Sciatic nerve (tissue), 2 donors: Measurements from ENCODE around the gene ARPIN. TPM values are rescaled to one million over a fixed set of nuclear protein-coding genes. Genes with fewer than 3 reads are reported as not detected.

Experiments
- ATAC-seq: fragments of 200-7000 bp; cut with Tn5 transposase; one replicate; pipeline ENCODE4 v1.9.1; 2020; ENCODE audit warnings: mild to moderate bottlenecking, moderate library complexity
- DNase-seq: peaks from one replicate; pipeline ENCODE4 v3.0.0-alpha.2; 2020; ENCODE audit warnings: low spot score
- intact Hi-C: fragments of 100-400 bp; cut with DNase I; formaldehyde crosslinking; loops from one replicate; pipeline ENCODE4 v1.14.2; 2022
- total RNA-seq: library from RNA; stranded (reverse); fragmentation: NEBNext Ultra II Directional; extraction: Animal tissue kit (Norgen Biotek cat#: 25700); gene quantifications from one replicate; pipeline ENCODE4 v1.2.1, GENCODE V29; 2021
- donor health status: DM: no; HTN: no; CAD: no.
- donor health status: DM: no; HTN: no; CAD: no.

The ARPIN gene
- total RNA-seq, 1 donor from 2014 or later: 30.1 TPM

- DNase-seq: peak; percentile 70
- ATAC-seq: peak; percentile 83
- intact Hi-C loops: no loop called here
Measured at GRCh38 chr15:89912145-89912673, 543 bp downstream of the ARPIN start.

- no peak for DNase-seq
- ATAC-seq: peak; percentile 43
- intact Hi-C loops: no loop called here
Measured at GRCh38 chr15:89910891-89911626, 1.7 kb downstream of the ARPIN start.

GRCh38 chr15:89909611-89910010, 3.1 kb downstream of the ARPIN start:
- ATAC-seq (no peak), DNase-seq (no peak)
- intact Hi-C loops: loop anchor here (5.0 kb wide), 1 partner anchor 163 kb away; no protein-coding TSS in a partner anchor

GRCh38 chr15:89908226-89908625, 4.5 kb downstream of the ARPIN start:
- no peak for ATAC-seq
- intact Hi-C loops: loop anchor here (5.0 kb wide), 1 partner anchor 164 kb away; no protein-coding TSS in a partner anchor

GRCh38 chr15:89907289-89907688, 5.5 kb downstream of the ARPIN start:
- ATAC-seq (no peak), DNase-seq (no peak)
- intact Hi-C loops: loop anchor here (5.0 kb wide), 1 partner anchor 165 kb away; no protein-coding TSS in a partner anchor

More at GRCh38 chr15:89908226-89908625, 4.5 kb downstream of the ARPIN start:
- no peak for DNase-seq

GRCh38 chr15:89905846-89906378, 6.8 kb downstream of the ARPIN start:
- intact Hi-C loops: loop anchor here (5.0 kb wide), 1 partner anchor 166 kb away; no protein-coding TSS in a partner anchor
- ATAC-seq (no peak), DNase-seq (no peak)

GRCh38 chr15:89904519-89904918, 8.2 kb downstream of the ARPIN start:
- intact Hi-C loops: no loop called here
- DNase-seq (no peak), ATAC-seq (no peak)

GRCh38 chr15:89903858-89904130, 9.0 kb downstream of the ARPIN start:
- intact Hi-C loops: no loop called here

GRCh38 chr15:89903015-89903857, 9.5 kb downstream of the ARPIN start:
- DNase-seq (no peak), ATAC-seq (no peak)
- intact Hi-C loops: no loop called here

More at GRCh38 chr15:89903858-89904130, 9.0 kb downstream of the ARPIN start:
- ATAC-seq: no peak
- DNase-seq: no peak

GRCh38 chr15:89900849-89901248, 11.9 kb downstream of the ARPIN start:
- DNase-seq (no peak), ATAC-seq (no peak)
- intact Hi-C loops: no loop called here

GRCh38 chr15:89899951-89900567, 12.7 kb downstream of the ARPIN start:
- no peak for ATAC-seq
- intact Hi-C loops: no loop called here
- no peak for DNase-seq

- intact Hi-C loops: no loop called here
- DNase-seq (no peak), ATAC-seq (peak; percentile 53)
Measured at GRCh38 chr15:89899295-89899945, 13.3 kb downstream of the ARPIN start.

- DNase-seq (no peak), ATAC-seq (no peak)
- intact Hi-C loops: no loop called here
Measured at GRCh38 chr15:89898614-89899294, 14.0 kb downstream of the ARPIN start.

- intact Hi-C loops: no loop called here
- no peak for DNase-seq
- no peak for ATAC-seq
Measured at GRCh38 chr15:89898146-89898545, 14.6 kb downstream of the ARPIN start.

GRCh38 chr15:89893696-89894447, 18.9 kb downstream of the ARPIN start, which contains the start of gene AP3S2:
AP3S2 (minus strand) TSS chr15:89893994; CDS start chr15:89893949, 45 bp downstream.
- intact Hi-C loops: no loop called here
- ATAC-seq: peak; percentile 99
- DNase-seq: peak; percentile 93

- no peak for DNase-seq
- intact Hi-C loops: no loop called here
Measured at GRCh38 chr15:89893027-89893426, 19.7 kb downstream of the ARPIN start.

GRCh38 chr15:89888214-89888804, 24.4 kb downstream of the ARPIN start:
- intact Hi-C loops: no loop called here
- ATAC-seq (no peak), DNase-seq (no peak)

More at GRCh38 chr15:89893027-89893426, 19.7 kb downstream of the ARPIN start:
- ATAC-seq: no peak
